Uterus (tissue), 2 donors: Measurements from ENCODE around the gene KRT2.

ENCODE experiments used
- CTCF ChIP-seq, 4 experiments: fragments of 200-600 bp in 2 of 4; fragments of 450-650 bp in 2 of 4; sonication (generic) in 2 of 4; IDR thresholded peaks; one replicate each; pipeline ENCODE4 v1.5.1; 2016 to 2019; ENCODE audit warnings: antibody characterized with exemption in 4 of 4, mild to moderate bottlenecking in 2 of 4, moderate library complexity in 1 of 4
- POLR2A ChIP-seq, 2 donors: fragments of 450-650 bp; IDR thresholded peaks; one replicate each; pipeline ENCODE4 v1.6.1; 2016; ENCODE audit warnings: antibody characterized with exemption in 2 of 2, mild to moderate bottlenecking in 1 of 2, moderate library complexity in 1 of 2

GRCh38 chr12:52673217-52673616 lies 21.2 kb upstream of the KRT2 start:
- TF ChIP-seq CTCF (IDR thresholded peaks at IDR 0.05): no peak
- no peak for TF ChIP-seq POLR2A (IDR thresholded peaks at IDR 0.05)
